Measurements from ENCODE around the gene ST6GALNAC1. TPM values are rescaled to one million over a fixed set of nuclear protein-coding genes. Genes with fewer than 3 reads are reported as not detected.

The ST6GALNAC1 gene
- total and polyA plus RNA-seq, 4 donors: 13.9 to 24.9 (median 20.9) TPM

GRCh38 chr17:76670718-76671122 is 27.2 kb upstream of the ST6GALNAC1 start:
- 60 to 77% methylated on average over 9 of the region's 9 CpGs for WGBS, 2 donors
- ATAC-seq (ENCODE audit: insufficient read depth, low FRiP score) (no peak), DNase-seq (peak in 1 of 3 donors; percentile 7)
- H3K27me3 ChIP-seq (ENCODE audit: control insufficient read depth in 3 of 3, insufficient read depth in 3 of 3, low read length in 2 of 3): no peaks in the 10 kb centered on the region
- no peak overlapping the region for H3K4me3 ChIP-seq
- H3K4me1 ChIP-seq (ENCODE audit: control insufficient read depth in 5 of 5, insufficient read depth in 5 of 5, low read length in 5 of 5): peaks cover 0 to 18% (median 8%) of the 10 kb centered on the region in 5 donors
- peak overlapping the region in 1 of 2 donors; percentile 87 for H3K27ac ChIP-seq (ENCODE audit: low read depth in 1 of 2, low read length in 1 of 2)
- peak overlapping the region in 1 of 2 donors; percentile 76 for H3K9ac ChIP-seq (ENCODE audit: insufficient read depth in 1 of 2, low read length in 2 of 2)
- peaks cover 0 to 5% (median 0%) of the 10 kb centered on the region in 4 donors for H3K36me3 ChIP-seq (ENCODE audit: control insufficient read depth in 4 of 4, insufficient read depth in 4 of 4, low read length in 4 of 4)
- no peaks in the 10 kb centered on the region for H3K9me3 ChIP-seq (ENCODE audit: control insufficient read depth in 4 of 4, insufficient read depth in 3 of 4, low read length in 3 of 4)
- TF ChIP-seq, protein P1, sequence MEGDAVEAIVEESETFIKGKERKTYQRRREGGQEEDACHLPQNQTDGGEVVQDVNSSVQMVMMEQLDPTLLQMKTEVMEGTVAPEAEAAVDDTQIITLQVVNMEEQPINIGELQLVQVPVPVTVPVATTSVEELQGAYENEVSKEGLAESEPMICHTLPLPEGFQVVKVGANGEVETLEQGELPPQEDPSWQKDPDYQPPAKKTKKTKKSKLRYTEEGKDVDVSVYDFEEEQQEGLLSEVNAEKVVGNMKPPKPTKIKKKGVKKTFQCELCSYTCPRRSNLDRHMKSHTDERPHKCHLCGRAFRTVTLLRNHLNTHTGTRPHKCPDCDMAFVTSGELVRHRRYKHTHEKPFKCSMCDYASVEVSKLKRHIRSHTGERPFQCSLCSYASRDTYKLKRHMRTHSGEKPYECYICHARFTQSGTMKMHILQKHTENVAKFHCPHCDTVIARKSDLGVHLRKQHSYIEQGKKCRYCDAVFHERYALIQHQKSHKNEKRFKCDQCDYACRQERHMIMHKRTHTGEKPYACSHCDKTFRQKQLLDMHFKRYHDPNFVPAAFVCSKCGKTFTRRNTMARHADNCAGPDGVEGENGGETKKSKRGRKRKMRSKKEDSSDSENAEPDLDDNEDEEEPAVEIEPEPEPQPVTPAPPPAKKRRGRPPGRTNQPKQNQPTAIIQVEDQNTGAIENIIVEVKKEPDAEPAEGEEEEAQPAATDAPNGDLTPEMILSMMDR (IDR thresholded peaks at IDR 0.05; ENCODE audit: control extremely low read depth, extremely low read depth): no peak

DNA sequence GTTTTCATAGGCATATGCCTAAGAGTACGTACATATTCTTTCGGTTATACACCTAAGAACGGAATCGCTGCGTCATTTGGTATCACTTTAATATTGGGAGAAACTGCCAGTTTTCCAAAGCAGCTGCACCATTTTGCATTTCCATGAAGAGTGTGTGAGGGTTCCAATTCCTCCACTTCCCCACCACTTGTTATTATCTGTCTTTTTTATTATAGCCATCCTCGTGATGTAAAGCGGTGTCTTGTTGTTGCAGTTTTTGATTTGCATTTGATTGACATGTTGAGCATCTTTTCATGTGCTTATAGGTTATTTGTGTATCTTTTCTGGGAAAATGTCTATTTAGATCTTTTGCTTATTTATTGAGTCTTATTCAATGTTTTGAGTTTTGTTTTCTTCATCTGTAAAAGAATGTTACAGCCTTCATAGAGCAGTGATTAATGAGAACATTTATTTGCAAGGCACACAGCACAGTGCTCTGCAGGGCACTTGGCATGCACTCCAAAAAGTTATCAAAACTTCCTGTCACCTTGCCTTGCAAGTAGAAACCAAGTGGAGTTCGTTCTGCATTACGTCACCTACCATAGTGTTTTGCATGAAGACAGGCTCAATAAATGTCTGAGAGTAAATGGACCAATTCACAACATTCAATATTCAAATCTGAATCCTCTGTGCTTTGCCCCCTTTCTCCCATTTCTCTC is 26.6 kb upstream of the ST6GALNAC1 start:
- TF ChIP-seq, protein P1 (IDR thresholded peaks at IDR 0.05; ENCODE audit: control extremely low read depth, extremely low read depth): no peak
- H3K9me3 ChIP-seq (ENCODE audit: control insufficient read depth in 4 of 4, insufficient read depth in 3 of 4, low read length in 3 of 4): no peaks in the 10 kb centered on the region
- no peak overlapping the region for H3K9ac ChIP-seq (ENCODE audit: insufficient read depth in 1 of 2, low read length in 2 of 2)
- H3K36me3 ChIP-seq (ENCODE audit: control insufficient read depth in 4 of 4, insufficient read depth in 4 of 4, low read length in 4 of 4): peaks cover 0 to 5% (median 0%) of the 10 kb centered on the region in 4 donors
- H3K27me3 ChIP-seq (ENCODE audit: control insufficient read depth in 3 of 3, insufficient read depth in 3 of 3, low read length in 2 of 3): no peaks in the 10 kb centered on the region
- 83 to 84% methylated on average over 9 of the region's 9 CpGs for WGBS, 2 donors
- peaks cover 0 to 18% (median 8%) of the 10 kb centered on the region in 5 donors for H3K4me1 ChIP-seq (ENCODE audit: control insufficient read depth in 5 of 5, insufficient read depth in 5 of 5, low read length in 5 of 5)
- ATAC-seq (ENCODE audit: insufficient read depth, low FRiP score) (no peak), DNase-seq (peak in 2 of 3 donors; percentile 47 to 81)
- H3K27ac ChIP-seq (ENCODE audit: low read depth in 1 of 2, low read length in 1 of 2): no peak overlapping the region
- H3K4me3 ChIP-seq: no peak overlapping the region

DNA sequence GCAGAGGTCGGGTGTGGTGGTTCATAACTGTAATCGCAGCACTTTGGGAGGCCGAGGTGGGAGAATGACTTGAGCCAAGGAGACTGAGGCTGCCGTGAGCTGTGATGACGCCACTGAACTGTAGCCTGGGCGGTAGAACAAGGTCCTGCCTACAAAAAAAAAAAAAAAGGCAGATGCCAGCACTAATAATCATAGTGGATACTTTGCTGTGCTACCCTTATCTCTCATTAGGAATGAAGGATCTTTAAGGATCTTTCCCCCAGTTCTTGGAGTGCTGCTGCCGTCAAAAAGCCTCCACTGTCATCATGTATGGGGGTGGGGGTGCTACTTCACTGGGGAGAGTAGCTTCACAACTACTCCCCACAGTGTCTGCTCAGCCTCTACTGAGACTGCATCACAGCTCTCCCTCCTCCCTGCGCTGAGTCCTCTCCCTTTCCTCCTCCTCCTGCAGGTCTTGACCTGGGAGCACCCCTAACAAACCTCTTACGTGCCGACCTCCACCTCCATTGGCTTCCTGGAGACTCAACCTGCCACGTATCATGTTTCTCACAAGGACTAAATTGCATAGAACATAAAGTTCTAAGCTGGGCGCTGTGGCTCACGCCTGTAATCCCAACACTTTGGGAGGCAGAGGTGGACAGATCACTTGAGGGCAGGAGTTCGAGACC is 24.4 kb upstream of the ST6GALNAC1 start:
- no peak for DNase-seq
- no peaks in the 10 kb centered on the region for H3K9me3 ChIP-seq (ENCODE audit: control insufficient read depth in 4 of 4, insufficient read depth in 3 of 4, low read length in 3 of 4)
- no peak for ATAC-seq (ENCODE audit: insufficient read depth, low FRiP score)
- H3K4me1 ChIP-seq (ENCODE audit: control insufficient read depth in 5 of 5, insufficient read depth in 5 of 5, low read length in 5 of 5): peaks cover 0 to 18% (median 8%) of the 10 kb centered on the region in 5 donors
- H3K4me3 ChIP-seq: no peak overlapping the region
- no peak overlapping the region for H3K9ac ChIP-seq (ENCODE audit: insufficient read depth in 1 of 2, low read length in 2 of 2)
- 75 to 82% methylated on average over 14 of the region's 14 CpGs for WGBS, 2 donors
- TF ChIP-seq, protein P1 (IDR thresholded peaks at IDR 0.05; ENCODE audit: control extremely low read depth, extremely low read depth): no peak
- H3K36me3 ChIP-seq (ENCODE audit: control insufficient read depth in 4 of 4, insufficient read depth in 4 of 4, low read length in 4 of 4): no peaks in the 10 kb centered on the region
- H3K27me3 ChIP-seq (ENCODE audit: control insufficient read depth in 3 of 3, insufficient read depth in 3 of 3, low read length in 2 of 3): no peaks in the 10 kb centered on the region
- no peak overlapping the region for H3K27ac ChIP-seq (ENCODE audit: low read depth in 1 of 2, low read length in 1 of 2)
